AG10803 (cell line): Measurements from ENCODE around the gene ANKRD44.

Experiments used
- DNase-seq: peaks from one replicate; pipeline ENCODE4 v3.0.0; 2010; ENCODE audit warnings: low read depth
- H3K4me3 ChIP-seq: 2 replicates; pipeline ENCODE4 v1.5.1; 2011; ENCODE audit warnings: mild to moderate bottlenecking, low read length, control low read depth
- CTCF ChIP-seq: conservative IDR thresholded peaks from 2 replicates; pipeline ENCODE4 v1.5.1; 2011; ENCODE audit warnings: mild to moderate bottlenecking, low read length, control low read depth, inconsistent platforms

Gene ANKRD44

GRCh38 chr2:197309691-197310231 is 819 bp downstream of the ANKRD44 start:
- no peak for TF ChIP-seq CTCF
- DNase-seq = no peak

GRCh38 chr2:197308996-197309690 is 1.4 kb downstream of the ANKRD44 start:
- no peak for DNase-seq
- TF ChIP-seq CTCF = no peak
- peak overlapping the region; percentile 79 for H3K4me3 ChIP-seq

More at GRCh38 chr2:197309691-197310231, 819 bp downstream of the ANKRD44 start:
- H3K4me3 ChIP-seq = peak overlapping the region; percentile 79

- no peak for DNase-seq
- no peak overlapping the region for H3K4me3 ChIP-seq
- TF ChIP-seq CTCF = no peak
These were observed 2.0 kb downstream of the ANKRD44 start for GRCh38 chr2:197308585-197308984.

GRCh38 chr2:197307933-197308521 is 2.6 kb downstream of the ANKRD44 start:
- DNase-seq = no peak
- no peak for TF ChIP-seq CTCF
- H3K4me3 ChIP-seq = no peak overlapping the region

- no peak for DNase-seq
- TF ChIP-seq CTCF = 0 out of 2 replicates have a peak, but pooled peaks have one; percentile 9
- no peak overlapping the region for H3K4me3 ChIP-seq
These were observed 3.2 kb downstream of the ANKRD44 start for GRCh38 chr2:197307236-197307932.

GRCh38 chr2:197306696-197307040 is 3.9 kb downstream of the ANKRD44 start:
- TF ChIP-seq CTCF = no peak
- no peak overlapping the region for H3K4me3 ChIP-seq
- DNase-seq = peak; percentile 38
